ENCODE data around the gene CFAP157. TPM values are rescaled to one million over a fixed set of nuclear protein-coding genes. Genes with fewer than 3 reads are reported as not detected.
"Not testable (repeated sequence)": the region's sequence is repeated elsewhere in the genome, so short reads cannot be mapped to it uniquely, and the experiment has no call there.

CFAP157 gene
- total RNA-seq, 1 experiment from 2014 or later, result 0.11 TPM

DNA sequence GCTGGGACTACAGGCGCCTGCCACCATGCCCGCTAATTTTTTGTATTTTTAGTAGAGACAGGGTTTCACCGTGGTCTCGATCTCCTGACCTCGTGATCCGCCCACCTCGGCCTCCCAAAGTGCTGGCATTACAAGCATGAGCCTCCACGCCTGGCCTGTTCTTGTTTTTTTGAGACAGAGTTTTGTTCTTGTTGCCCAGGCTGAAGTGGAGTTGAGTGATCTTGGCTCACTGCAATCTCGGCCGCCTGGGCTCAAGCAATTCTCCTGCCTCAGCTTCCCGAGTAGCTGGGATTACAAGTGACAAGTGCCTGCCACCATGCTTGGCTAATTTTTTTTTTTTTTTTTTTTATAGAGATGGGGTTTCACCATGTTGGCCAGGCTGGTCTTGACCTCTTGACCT is 50.0 kb downstream of the CFAP157 start:
- peaks cover 31% of the 10 kb centered on the region for H3K27me3 ChIP-seq (replicated peaks)
- not testable (repeated sequence) for H3K36me3 ChIP-seq; H3K27ac ChIP-seq; DNase-seq (ENCODE audit: low read depth in 1 of 2, low spot score in 2 of 2); H3K9me3 ChIP-seq (replicated peaks); H3K4me3 ChIP-seq; H3K4me1 ChIP-seq (replicated peaks)

DNA sequence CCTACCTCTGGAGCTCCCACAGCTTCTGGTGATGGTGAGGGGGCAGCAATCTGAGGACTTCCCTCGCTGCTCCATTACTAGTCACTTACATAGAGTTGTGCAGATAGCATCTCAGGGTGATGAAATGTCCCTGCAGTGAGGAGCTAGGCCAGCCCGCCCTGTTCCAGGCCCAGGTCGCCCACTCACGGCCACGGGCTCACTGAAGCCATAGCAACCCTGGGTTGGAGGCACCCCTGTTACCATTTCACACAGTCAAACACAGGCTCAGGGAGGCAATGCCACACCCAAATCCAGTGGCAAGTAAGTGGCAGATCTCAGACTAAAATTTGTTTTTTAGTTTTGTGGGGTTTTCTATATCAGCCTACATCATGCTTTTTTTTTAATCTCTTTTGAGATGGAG is 52.1 kb downstream of the CFAP157 start:
- H3K36me3 ChIP-seq, result no peaks in the 10 kb centered on the region
- no peak overlapping the region for H3K27ac ChIP-seq
- H3K9me3 ChIP-seq (replicated peaks), result no peaks in the 10 kb centered on the region
- H3K4me1 ChIP-seq (replicated peaks), result peaks cover 8% of the 10 kb centered on the region; the same call in 1 of the 2 replicates
- peaks cover 22% of the 10 kb centered on the region for H3K27me3 ChIP-seq (replicated peaks)
- no peak overlapping the region for H3K4me3 ChIP-seq
- no peak for DNase-seq (ENCODE audit: low read depth in 1 of 2, low spot score in 2 of 2)

DNA sequence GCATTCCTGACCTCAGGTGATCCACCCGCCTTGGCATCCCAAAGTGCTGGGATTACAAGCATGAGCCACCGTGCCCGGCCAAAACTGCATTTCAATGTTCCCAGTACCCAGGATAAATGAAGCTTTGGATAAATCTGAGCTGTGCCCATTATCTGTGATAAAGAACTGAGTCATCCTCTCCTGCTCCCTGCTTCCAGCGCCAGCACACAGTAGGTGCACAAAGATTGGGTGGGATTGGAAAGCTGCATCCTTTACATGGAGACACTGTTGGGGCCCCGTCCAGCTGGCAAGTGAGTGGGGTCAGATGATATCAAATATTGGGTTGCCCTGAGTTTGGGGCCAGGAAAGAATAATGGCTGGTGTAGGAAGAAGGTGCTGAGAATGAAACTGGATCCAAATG is 54.3 kb downstream of the CFAP157 start:
- Histone ChIP-seq H3K27ac (no peak overlapping the region), H3K27me3 (replicated peaks) (peaks cover 3% of the 10 kb centered on the region; the same call in 1 of the 2 replicates), H3K36me3 (no peaks in the 10 kb centered on the region), H3K4me3 (no peak overlapping the region), H3K9me3 (replicated peaks) (no peaks in the 10 kb centered on the region), H3K4me1 (replicated peaks) (no peaks in the 10 kb centered on the region)
- DNase-seq (ENCODE audit: low read depth in 1 of 2, low spot score in 2 of 2), result no peak

DNA sequence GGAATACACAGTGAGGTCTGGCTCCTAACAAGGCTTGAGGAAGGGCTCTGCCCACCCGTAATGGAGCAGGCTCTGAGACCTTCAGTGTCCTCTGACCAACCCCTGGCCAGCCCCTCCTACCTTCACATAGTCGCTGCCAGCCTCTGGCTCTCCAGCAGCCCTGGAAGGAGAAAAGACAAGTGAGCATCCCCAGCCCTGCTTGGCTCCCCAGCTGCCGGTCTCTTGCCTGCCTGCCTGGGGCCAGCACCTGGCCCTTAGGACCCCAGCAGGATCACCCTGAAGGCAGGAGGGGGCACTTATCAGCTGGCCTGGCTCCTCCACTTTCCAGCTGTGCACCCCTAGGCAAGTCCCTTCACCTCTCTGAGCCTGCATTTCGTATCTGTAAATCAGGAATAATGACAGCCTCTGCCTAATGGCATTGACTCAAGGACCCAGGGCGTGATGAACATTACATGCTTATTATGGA is 54.7 kb downstream of the CFAP157 start:
- Histone ChIP-seq H3K4me3 (no peak overlapping the region), H3K27ac (no peak overlapping the region), H3K9me3 (replicated peaks) (no peaks in the 10 kb centered on the region), H3K4me1 (replicated peaks) (no peaks in the 10 kb centered on the region), H3K27me3 (replicated peaks) (no peaks in the 10 kb centered on the region), H3K36me3 (no peaks in the 10 kb centered on the region)
- DNase-seq (ENCODE audit: low read depth in 1 of 2, low spot score in 2 of 2), result no peak

DNA sequence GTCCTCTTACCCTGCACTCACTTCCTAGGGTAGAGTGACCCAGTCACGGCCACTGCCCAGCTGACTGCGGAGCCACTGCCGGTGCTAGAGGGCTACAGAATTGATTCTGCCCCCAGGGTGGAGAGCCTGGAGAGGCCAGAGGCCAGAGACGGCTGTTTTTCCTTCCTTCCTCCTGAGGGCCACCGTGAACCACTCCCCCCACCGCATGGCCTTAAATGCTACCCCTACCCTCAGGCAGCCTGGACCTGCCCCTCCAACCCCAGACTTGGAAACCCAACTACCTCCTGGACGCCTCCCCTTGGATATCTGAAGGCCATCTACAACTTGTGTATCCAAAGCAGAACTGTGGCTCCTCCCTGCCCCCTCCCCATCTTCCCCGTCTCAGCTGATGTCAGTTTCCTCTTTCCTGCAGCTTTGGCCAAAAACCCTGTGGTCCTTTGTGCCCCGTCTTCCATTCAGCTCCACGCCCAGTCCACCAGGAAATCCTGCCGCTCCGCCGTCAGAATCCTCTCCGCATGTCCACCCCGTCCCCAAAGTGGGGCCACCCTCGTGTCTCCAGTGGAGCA is 55.4 kb downstream of the CFAP157 start:
- DNase-seq (ENCODE audit: low read depth in 1 of 2, low spot score in 2 of 2), result no peak
- H3K9me3 ChIP-seq (replicated peaks), result no peaks in the 10 kb centered on the region
- H3K27ac ChIP-seq, result no peak overlapping the region
- H3K27me3 ChIP-seq (replicated peaks), result no peaks in the 10 kb centered on the region
- no peaks in the 10 kb centered on the region for H3K36me3 ChIP-seq
- H3K4me1 ChIP-seq (replicated peaks), result no peaks in the 10 kb centered on the region
- H3K4me3 ChIP-seq, result no peak overlapping the region

DNA sequence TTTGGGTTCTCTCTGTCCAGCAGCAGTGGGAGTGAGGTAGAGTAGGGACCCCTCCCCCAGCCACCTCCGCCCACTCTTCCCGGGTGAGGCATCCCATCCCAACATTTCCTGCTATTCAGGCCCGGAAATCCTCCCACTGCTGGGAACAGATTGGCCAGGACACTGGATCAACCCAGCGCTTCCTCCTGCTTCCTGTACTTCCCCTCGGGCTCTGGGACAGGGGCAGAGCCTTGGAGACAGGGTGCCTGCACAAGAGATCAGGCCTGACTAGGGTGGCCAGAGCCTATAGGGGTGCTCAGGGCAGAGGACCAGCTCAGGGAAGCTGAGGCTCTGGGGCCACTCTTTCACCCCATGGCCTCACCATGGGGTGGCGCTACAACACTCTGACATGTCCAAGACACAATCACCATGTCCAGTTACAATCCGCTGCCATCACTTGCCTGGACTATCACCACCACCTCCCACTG is 57.2 kb downstream of the CFAP157 start:
- no peaks in the 10 kb centered on the region for H3K27me3 ChIP-seq (replicated peaks)
- H3K4me1 ChIP-seq (replicated peaks), result no peaks in the 10 kb centered on the region
- no peaks in the 10 kb centered on the region for H3K36me3 ChIP-seq
- no peaks in the 10 kb centered on the region for H3K9me3 ChIP-seq (replicated peaks)
- no peak for DNase-seq (ENCODE audit: low read depth in 1 of 2, low spot score in 2 of 2)
- no peak overlapping the region for H3K27ac ChIP-seq
- H3K4me3 ChIP-seq, result no peak overlapping the region

DNA sequence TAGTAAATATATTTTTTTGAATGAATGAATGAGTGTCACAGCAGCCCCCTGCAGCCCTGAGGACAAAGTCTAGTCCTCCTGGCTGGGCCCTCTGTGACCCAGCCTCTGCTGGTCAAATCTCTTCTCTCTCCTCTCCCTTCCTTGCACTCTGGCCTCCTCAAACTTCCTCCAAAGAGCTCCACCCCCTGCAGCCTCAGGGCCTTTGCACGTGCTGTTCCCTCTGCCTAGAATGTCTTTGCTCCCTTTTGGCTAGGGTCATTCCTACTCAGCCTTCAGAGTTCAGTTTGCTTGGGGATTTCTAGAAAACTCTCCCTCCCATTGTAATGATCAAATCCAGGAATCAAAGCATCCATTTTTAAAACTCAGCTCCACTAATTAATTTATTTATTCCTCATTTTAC is 58.6 kb downstream of the CFAP157 start:
- H3K36me3 ChIP-seq, result no peaks in the 10 kb centered on the region
- no peaks in the 10 kb centered on the region for H3K9me3 ChIP-seq (replicated peaks)
- no peak for DNase-seq (ENCODE audit: low read depth in 1 of 2, low spot score in 2 of 2)
- no peaks in the 10 kb centered on the region for H3K27me3 ChIP-seq (replicated peaks)
- H3K4me1 ChIP-seq (replicated peaks), result no peaks in the 10 kb centered on the region
- H3K27ac ChIP-seq, result no peak overlapping the region
- H3K4me3 ChIP-seq, result no peak overlapping the region

Other genes starting within 250 kb of the CFAP157 start
- gene STXBP1, start 94.7 kb upstream of the CFAP157 start, total RNA-seq (2014; rRNA removed; shearing (Covaris generic)), result 18.4 and 72.6 TPM in 2 replicates
- gene PTRH1, start 8.7 kb downstream of the CFAP157 start, total RNA-seq (2014; rRNA removed; shearing (Covaris generic)), result 10.4 and 17.5 TPM in 2 replicates
- gene TTC16, start 9.1 kb downstream of the CFAP157 start, total RNA-seq (2014; rRNA removed; shearing (Covaris generic)), result not detected in 2 replicates
- 5.3 and 11.4 TPM in 2 replicates for gene TOR2A, start 28.3 kb downstream of the CFAP157 start, total RNA-seq (2014; rRNA removed; shearing (Covaris generic))
- not detected in 2 replicates for gene SH2D3C, start 71.7 kb downstream of the CFAP157 start, total RNA-seq (2014; rRNA removed; shearing (Covaris generic))
- 16.8 and 21.4 TPM in 2 replicates for gene CDK9, start 79.0 kb downstream of the CFAP157 start, total RNA-seq (2014; rRNA removed; shearing (Covaris generic))
- 49.0 and 70.0 TPM in 2 replicates for gene FPGS, start 95.9 kb downstream of the CFAP157 start, total RNA-seq (2014; rRNA removed; shearing (Covaris generic))
- 6.8 and 8.7 TPM in 2 replicates for gene ENG, start 147.7 kb downstream of the CFAP157 start, total RNA-seq (2014; rRNA removed; shearing (Covaris generic))
- 32.6 and 32.7 TPM in 2 replicates for gene AK1, start 170.7 kb downstream of the CFAP157 start, total RNA-seq (2014; rRNA removed; shearing (Covaris generic))
- 37.0 and 42.9 TPM in 2 replicates for gene ST6GALNAC6, start 192.6 kb downstream of the CFAP157 start, total RNA-seq (2014; rRNA removed; shearing (Covaris generic))
- 26.5 and 43.5 TPM in 2 replicates for gene ST6GALNAC4, start 210.1 kb downstream of the CFAP157 start, total RNA-seq (2014; rRNA removed; shearing (Covaris generic))
- 1.6 and 18.4 TPM in 2 replicates for gene PIP5KL1, start 223.8 kb downstream of the CFAP157 start, total RNA-seq (2014; rRNA removed; shearing (Covaris generic))
- gene DPM2, start 230.9 kb downstream of the CFAP157 start, total RNA-seq (2014; rRNA removed; shearing (Covaris generic)), result 20.4 and 24.5 TPM in 2 replicates